HepG2 (cell line): ENCODE measurements around the gene TBC1D2B. TPM values are rescaled to one million over a fixed set of nuclear protein-coding genes. Genes with fewer than 3 reads are reported as not detected.

Source experiments
- ATAC-seq: fragments of 200-7000 bp; cut with Tn5 transposase; 3 replicates; pipeline ENCODE4 v1.9.1; 2020; ENCODE audit warnings: mild to moderate bottlenecking, moderate library complexity
- BruUV-seq: library from RNA; stranded (reverse); fragments of 400-500 nt; replicated peaks from 2 replicates; lab custom pipeline; 2021; lab: Mats Ljungman, UMichigan
- CTCF ChIA-PET: fragments of 300-600 bp; formaldehyde crosslinking; extraction: SDS; loops from one replicate; lab custom pipeline; 2021; ENCODE audit warnings: low total read pairs, inconsistent platforms, low intra/inter-chr PET ratio; lab: Yijun Ruan, JAX
- POLR2A ChIA-PET: fragments of 350-600 bp; sonication (Branson Sonifier 250); formaldehyde crosslinking; loops from one replicate; lab custom pipeline; 2020; ENCODE audit warnings: antibody characterized with exemption, inconsistent platforms; lab: Yijun Ruan, JAX
- DNase-seq: peaks from one replicate; pipeline ENCODE4 v3.0.0-alpha.2; 2015; ENCODE audit warnings: low spot score
- FAIRE-seq: peaks from 3 replicates; lab custom pipeline; 2011; peaks lifted over from hg19 to GRCh38; lab: Jason Lieb, UNC
- H2AFZ ChIP-seq: one replicate; pipeline ENCODE4 v1.6.1; 2011; ENCODE audit warnings: low read length, inconsistent platforms
- H3K27ac ChIP-seq: fragments of 300-600 bp; 3 replicates; pipeline ENCODE4 v1.8.0; 2011; ENCODE audit warnings: mixed run types, mild to moderate bottlenecking, mixed read lengths, low read length, inconsistent platforms; ENCODE audit not compliant: insufficient read depth; ENCODE audit errors: extremely low read length
- H3K27me3 ChIP-seq, 2 experiments: fragments of 200-600 bp in 1 of 2; 2 replicates in 1 of 2; 3 replicates in 1 of 2; pipeline versions ENCODE4 v1.6.0 to v1.8.0; 2011; ENCODE audit warnings: low read length in 2 of 2, mild to moderate bottlenecking in 2 of 2, moderate library complexity in 2 of 2, inconsistent platforms in 1 of 2; ENCODE audit not compliant: insufficient read depth in 2 of 2, control insufficient read depth in 1 of 2
- H3K36me3 ChIP-seq, 2 experiments: fragments of 200-600 bp in 1 of 2; replicated peaks in 1 of 2; 2 replicates in 1 of 2; 3 replicates in 1 of 2; pipeline versions ENCODE4 v1.5.1 to v1.8.0; 2011; ENCODE audit warnings: low read length in 2 of 2, inconsistent platforms in 1 of 2; ENCODE audit not compliant: insufficient read depth in 2 of 2, control insufficient read depth in 1 of 2
- H3K4me1 ChIP-seq: 2 replicates; pipeline ENCODE4 v1.5.1; 2012; ENCODE audit warnings: low read length, inconsistent platforms; ENCODE audit not compliant: insufficient read depth
- H3K4me2 ChIP-seq: 2 replicates; pipeline ENCODE4 v1.6.0; 2011; ENCODE audit warnings: low read depth, low read length, inconsistent platforms
- H3K4me3 ChIP-seq, 3 experiments: fragments of 200-600 bp in 1 of 3; sonication (generic), shearing (Covaris generic) in 1 of 3; replicated peaks in 1 of 3; 2 replicates each; pipeline ENCODE4 v1.5.1; 2011 to 2016; ENCODE audit warnings: low read length in 3 of 3, inconsistent platforms in 2 of 3, low read depth in 2 of 3, mild to moderate bottlenecking in 2 of 3, control low read depth in 1 of 3, mixed read lengths in 1 of 3; ENCODE audit not compliant: insufficient read depth in 1 of 3
- H3K79me2 ChIP-seq: one replicate; pipeline ENCODE4 v1.6.1; 2011; ENCODE audit warnings: low read length, inconsistent platforms; ENCODE audit not compliant: insufficient read depth
- H3K9ac ChIP-seq: 2 replicates; pipeline ENCODE4 v1.6.0; 2011; ENCODE audit warnings: mild to moderate bottlenecking, low read depth, low read length, inconsistent platforms; ENCODE audit not compliant: insufficient read depth
- H3K9me3 ChIP-seq: 2 replicates; pipeline ENCODE4 v1.5.1; 2012; ENCODE audit warnings: mild to moderate bottlenecking, low read length
- H4K20me1 ChIP-seq: 2 replicates; pipeline ENCODE4 v1.6.0; 2011; ENCODE audit warnings: inconsistent platforms, mild to moderate bottlenecking, low read length, moderate library complexity; ENCODE audit not compliant: insufficient read depth
- CTCF ChIP-seq: sonication (generic); formaldehyde crosslinking; IDR thresholded peaks from 2 replicates; pipeline ENCODE4 v1.5.0; 2020; ENCODE audit warnings: mild to moderate bottlenecking, missing genetic modification reagents, moderate library complexity
- E2F1 ChIP-seq: sonication (generic); formaldehyde crosslinking; IDR thresholded peaks from 2 replicates; pipeline ENCODE4 v1.5.0; 2020; ENCODE audit warnings: missing genetic modification reagents
- FOXK1 ChIP-seq: sonication (generic); formaldehyde crosslinking; IDR thresholded peaks from 2 replicates; pipeline ENCODE4 v1.4.0; 2020; ENCODE audit warnings: low read depth, missing genetic modification reagents, borderline replicate concordance
- HNRNPK ChIP-seq: fragments of 200-400 bp; formaldehyde crosslinking; IDR thresholded peaks from 2 replicates; pipeline ENCODE4 v1.6.1; 2018; ENCODE audit warnings: low read length, low read depth, moderate library complexity, mild to moderate bottlenecking; ENCODE audit not compliant: poor library complexity, severe bottlenecking
- HNRNPLL ChIP-seq: fragments of 200-400 bp; formaldehyde crosslinking; IDR thresholded peaks from 2 replicates; pipeline ENCODE4 v1.6.1; 2017; ENCODE audit warnings: mild to moderate bottlenecking, low read depth, low read length; ENCODE audit not compliant: poor library complexity, severe bottlenecking
- IKZF1 ChIP-seq: fragments of 450-650 bp; IDR thresholded peaks from 2 replicates; pipeline ENCODE4 v1.7.1; 2016
- NR2F2 ChIP-seq: IDR thresholded peaks from 2 replicates; pipeline ENCODE4 v1.6.1; 2012; ENCODE audit warnings: low read depth, inconsistent platforms, borderline replicate concordance
- PBX2 ChIP-seq: IDR thresholded peaks from 2 replicates; pipeline ENCODE4 v1.6.1; 2016; ENCODE audit warnings: control low read depth
- PRMT3 ChIP-seq: sonication (generic); formaldehyde crosslinking; IDR thresholded peaks from 2 replicates; pipeline ENCODE4 v1.8.1; 2022; ENCODE audit warnings: low read depth, mild to moderate bottlenecking, moderate library complexity, missing genetic modification reagents, borderline replicate concordance
- SMAD3 ChIP-seq: sonication (generic); formaldehyde crosslinking; IDR thresholded peaks from 2 replicates; pipeline ENCODE4 v1.4.0; 2020; ENCODE audit warnings: missing genetic modification reagents
- TBP ChIP-seq: sonication (generic); formaldehyde crosslinking; IDR thresholded peaks from 2 replicates; pipeline ENCODE4 v1.5.0; 2020; ENCODE audit warnings: missing genetic modification reagents
- TOPORS ChIP-seq: sonication (generic); formaldehyde crosslinking; IDR thresholded peaks from 2 replicates; pipeline ENCODE4 v1.8.0; 2023; ENCODE audit warnings: mild to moderate bottlenecking, missing genetic modification reagents
- ZBTB1 ChIP-seq: sonication (generic); formaldehyde crosslinking; IDR thresholded peaks from 2 replicates; pipeline ENCODE4 v1.4.0; 2020; ENCODE audit warnings: missing genetic modification reagents, borderline replicate concordance
- ZMYM4 ChIP-seq: sonication (generic); formaldehyde crosslinking; IDR thresholded peaks from 2 replicates; pipeline ENCODE4 v1.8.1; 2023; ENCODE audit warnings: mild to moderate bottlenecking, missing genetic modification reagents
- ZNF235 ChIP-seq: sonication (generic); formaldehyde crosslinking; IDR thresholded peaks from 2 replicates; pipeline ENCODE4 v1.8.1; 2023; ENCODE audit warnings: mild to moderate bottlenecking, missing genetic modification reagents, borderline replicate concordance
- ZNF335 ChIP-seq: sonication (generic); formaldehyde crosslinking; IDR thresholded peaks from 2 replicates; pipeline ENCODE4 v1.4.0; 2020; ENCODE audit warnings: missing genetic modification reagents
- ZNF552 ChIP-seq: sonication (generic); formaldehyde crosslinking; IDR thresholded peaks from 2 replicates; pipeline ENCODE4 v1.9.0; 2022; ENCODE audit warnings: missing genetic modification reagents, mild to moderate bottlenecking, borderline replicate concordance
- WGBS: methylation state at CpG from one replicate; pipeline ENCODE4 v1.1.6; 2017; ENCODE audit warnings: low lambda C conversion rate; 5-methylcytosine and 5-hydroxymethylcytosine counted together
- in situ Hi-C: cut with HindIII; loops from 2 replicates; pipeline ENCODE4 v1.10.0; 2017; ENCODE audit warnings: low pct_unique_long_range_greater_than_20kb; ENCODE audit not compliant: extremely low pct_ligation_motif_present
- intact Hi-C: fragments of 100-400 bp; cut with micrococcal nuclease; formaldehyde crosslinking; loops from one replicate; pipeline ENCODE4 v1.10.0; 2022; ENCODE audit not compliant: unreplicated experiment
- polyA plus RNA-seq, 8 experiments: library from polyadenylated mRNA; depleted of rRNA in 3 of 8; stranded (reverse) in 7 of 8; unstranded in 1 of 8; fragments of >200 nt; fragmentation: Illumina TruSeq in 4 of 8; extraction: Trizol in 4 of 8; gene quantifications; 2 replicates each; pipeline versions ENCODE4 v1.2.1 to v1.2.3, GENCODE V29; 2011 to 2016; ENCODE audit warnings: low read depth in 4 of 8, missing spikeins in 1 of 8, mixed read lengths in 1 of 8; ENCODE audit not compliant: insufficient read depth in 1 of 8
- total RNA-seq, 5 experiments: library from RNA; depleted of rRNA; stranded (reverse); fragments of >200 nt; fragmentation: Illumina TruSeq; extraction: Trizol; gene quantifications; 2 replicates each; pipeline ENCODE4 v1.2.3, GENCODE V29; 2016; ENCODE audit warnings: low read depth in 1 of 5
- TF ChIP-seq, protein P1 (sequence below): fragments of 450-650 bp; IDR thresholded peaks from 2 replicates; pipeline ENCODE4 v1.6.1; 2017; ENCODE audit warnings: mild to moderate bottlenecking

The TBC1D2B gene
- total and polyA plus RNA-seq, 2 of the 13 experiments (the other 11 are each of a cell fraction or from before 2014, with no cell fraction given): 10.1 to 14.4 TPM

GRCh38 chr15:78040653-78041244, 36.8 kb downstream of the TBC1D2B start:
- intact Hi-C loops (no loop called here), in situ Hi-C loops (no loop called here)
- peaks cover 2 to 12% of the 10 kb centered on the region in 2 experiments; a peak in 3 of 5 replicates for H3K36me3 ChIP-seq
- no peaks in the 10 kb centered on the region for H3K9me3 ChIP-seq
- H3K79me2 ChIP-seq: no peaks in the 10 kb centered on the region
- ChIA-PET POLR2A (no interaction called here), CTCF (no interaction called here)
- H3K4me2 ChIP-seq: no peak overlapping the region
- no peak overlapping the region for H2AFZ ChIP-seq
- ATAC-seq (no peak), FAIRE-seq (no peak), DNase-seq (no peak)
- peaks cover 29% of the 10 kb centered on the region for H3K4me1 ChIP-seq
- H3K4me3 ChIP-seq: no peak overlapping the region
- H4K20me1 ChIP-seq: no peaks in the 10 kb centered on the region
- WGBS: 93% methylated on average over 1 of the region's 1 CpG
- no peak overlapping the region for H3K27ac ChIP-seq
- H3K27me3 ChIP-seq: no peaks in the 10 kb centered on the region
- TF ChIP-seq E2F1 (CRISPR knock-in tag) (no peak), NR2F2 (no peak), SMAD3 (CRISPR knock-in tag) (no peak), ZMYM4 (CRISPR knock-in tag) (no peak), HNRNPK (no peak), PBX2 (CRISPR knock-in tag) (no peak), ZNF235 (CRISPR knock-in tag) (no peak), IKZF1 (no peak), ZNF335 (no peak), TBP (CRISPR knock-in tag) (no peak), PRMT3 (no peak), ZNF552 (no peak), FOXK1 (no peak), HNRNPLL (no peak), CTCF (CRISPR knock-in tag) (no peak), ZBTB1 (CRISPR knock-in tag) (no peak), TOPORS (CRISPR knock-in tag) (no peak)
- TF ChIP-seq, protein P1, sequence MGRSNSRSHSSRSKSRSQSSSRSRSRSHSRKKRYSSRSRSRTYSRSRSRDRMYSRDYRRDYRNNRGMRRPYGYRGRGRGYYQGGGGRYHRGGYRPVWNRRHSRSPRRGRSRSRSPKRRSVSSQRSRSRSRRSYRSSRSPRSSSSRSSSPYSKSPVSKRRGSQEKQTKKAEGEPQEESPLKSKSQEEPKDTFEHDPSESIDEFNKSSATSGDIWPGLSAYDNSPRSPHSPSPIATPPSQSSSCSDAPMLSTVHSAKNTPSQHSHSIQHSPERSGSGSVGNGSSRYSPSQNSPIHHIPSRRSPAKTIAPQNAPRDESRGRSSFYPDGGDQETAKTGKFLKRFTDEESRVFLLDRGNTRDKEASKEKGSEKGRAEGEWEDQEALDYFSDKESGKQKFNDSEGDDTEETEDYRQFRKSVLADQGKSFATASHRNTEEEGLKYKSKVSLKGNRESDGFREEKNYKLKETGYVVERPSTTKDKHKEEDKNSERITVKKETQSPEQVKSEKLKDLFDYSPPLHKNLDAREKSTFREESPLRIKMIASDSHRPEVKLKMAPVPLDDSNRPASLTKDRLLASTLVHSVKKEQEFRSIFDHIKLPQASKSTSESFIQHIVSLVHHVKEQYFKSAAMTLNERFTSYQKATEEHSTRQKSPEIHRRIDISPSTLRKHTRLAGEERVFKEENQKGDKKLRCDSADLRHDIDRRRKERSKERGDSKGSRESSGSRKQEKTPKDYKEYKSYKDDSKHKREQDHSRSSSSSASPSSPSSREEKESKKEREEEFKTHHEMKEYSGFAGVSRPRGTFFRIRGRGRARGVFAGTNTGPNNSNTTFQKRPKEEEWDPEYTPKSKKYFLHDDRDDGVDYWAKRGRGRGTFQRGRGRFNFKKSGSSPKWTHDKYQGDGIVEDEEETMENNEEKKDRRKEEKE: no peak
- no TSS peak for BruUV-seq
- no peak overlapping the region for H3K9ac ChIP-seq
